Measurements from ENCODE around the gene GALNT2.

The GALNT2 gene

GRCh38 chr1:230321741-230322420, 254.8 kb downstream of the GALNT2 start:
- DNase-seq (ENCODE audit: low read depth): no peak

- no peak for DNase-seq (ENCODE audit: low read depth)
Observed at GRCh38 chr1:230322421-230322756, 255.4 kb downstream of the GALNT2 start.

GRCh38 chr1:230322967-230323547, 256.0 kb downstream of the GALNT2 start:
- no peak for DNase-seq (ENCODE audit: low read depth)

- no peak for DNase-seq (ENCODE audit: low read depth)
Observed at GRCh38 chr1:230323686-230324085, 256.6 kb downstream of the GALNT2 start.

GRCh38 chr1:230326971-230327891, 260.2 kb downstream of the GALNT2 start:
- no peak for DNase-seq (ENCODE audit: low read depth)

- no peak for DNase-seq (ENCODE audit: low read depth)
Observed at GRCh38 chr1:230327892-230328284, 260.9 kb downstream of the GALNT2 start.

GRCh38 chr1:230328342-230329015, 261.4 kb downstream of the GALNT2 start:
- DNase-seq (ENCODE audit: low read depth): no peak

- no peak for DNase-seq (ENCODE audit: low read depth)
Observed at GRCh38 chr1:230330157-230330556, 263.1 kb downstream of the GALNT2 start.
